HG03139 (cell line): ENCODE results near the gene ALAS1.

ENCODE experiments used
- ATAC-seq: cut with Tn5 transposase; IDR thresholded peaks from one replicate; pipeline ENCODE4 v1.9.1; 2021; ENCODE audit not compliant: unreplicated experiment

Gene ALAS1

DNA sequence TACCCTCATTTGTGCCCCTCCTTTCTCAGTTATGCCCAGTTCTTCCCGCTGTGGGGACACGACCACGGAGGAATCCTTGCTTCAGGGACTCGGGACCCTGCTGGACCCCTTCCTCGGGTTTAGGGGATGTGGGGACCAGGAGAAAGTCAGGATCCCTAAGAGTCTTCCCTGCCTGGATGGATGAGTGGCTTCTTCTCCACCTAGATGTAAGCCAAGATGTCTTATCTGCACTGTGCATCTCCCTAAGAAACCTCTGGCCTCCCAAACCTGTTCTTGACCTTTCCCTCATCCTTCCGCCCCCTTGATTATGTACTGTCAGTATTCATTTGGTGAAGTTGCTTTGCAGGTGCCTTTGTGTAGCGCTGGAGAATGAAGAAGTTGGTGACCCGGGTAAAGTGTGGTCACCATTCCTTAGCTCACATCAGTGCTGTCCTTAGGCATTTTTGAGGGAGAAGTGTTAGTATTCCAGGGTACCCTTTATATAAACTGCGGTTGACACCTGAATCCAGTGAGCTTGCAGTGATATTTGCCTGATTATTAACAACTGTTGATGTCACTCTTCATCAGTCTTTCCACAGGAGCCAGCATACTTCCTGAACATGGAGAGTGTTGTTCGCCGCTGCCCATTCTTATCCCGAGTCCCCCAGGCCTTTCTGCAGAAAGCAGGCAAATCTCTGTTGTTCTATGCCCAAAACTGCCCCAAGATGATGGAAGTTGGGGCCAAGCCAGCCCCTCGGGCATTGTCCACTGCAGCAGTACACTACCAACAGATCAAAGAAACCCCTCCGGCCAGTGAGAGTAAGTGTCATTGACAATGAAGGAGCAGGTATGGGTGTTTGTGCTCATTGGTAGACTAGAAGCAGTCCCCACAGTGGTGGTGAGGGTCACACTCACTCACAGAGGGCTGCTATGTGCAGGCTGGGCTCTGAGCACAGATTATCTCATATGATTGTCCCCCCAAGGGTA, 966 bp downstream of the ALAS1 start:
- ATAC-seq = no peak

GRCh38 chr3:52200981-52201679, 3.2 kb downstream of the ALAS1 start:
- ATAC-seq = no peak

- no peak for ATAC-seq
These were observed 4.6 kb downstream of the ALAS1 start for GRCh38 chr3:52202384-52203077.

GRCh38 chr3:52203701-52204100, 5.7 kb downstream of the ALAS1 start:
- no peak for ATAC-seq

- ATAC-seq = no peak
These were observed 6.5 kb downstream of the ALAS1 start for GRCh38 chr3:52204337-52205073.

DNA sequence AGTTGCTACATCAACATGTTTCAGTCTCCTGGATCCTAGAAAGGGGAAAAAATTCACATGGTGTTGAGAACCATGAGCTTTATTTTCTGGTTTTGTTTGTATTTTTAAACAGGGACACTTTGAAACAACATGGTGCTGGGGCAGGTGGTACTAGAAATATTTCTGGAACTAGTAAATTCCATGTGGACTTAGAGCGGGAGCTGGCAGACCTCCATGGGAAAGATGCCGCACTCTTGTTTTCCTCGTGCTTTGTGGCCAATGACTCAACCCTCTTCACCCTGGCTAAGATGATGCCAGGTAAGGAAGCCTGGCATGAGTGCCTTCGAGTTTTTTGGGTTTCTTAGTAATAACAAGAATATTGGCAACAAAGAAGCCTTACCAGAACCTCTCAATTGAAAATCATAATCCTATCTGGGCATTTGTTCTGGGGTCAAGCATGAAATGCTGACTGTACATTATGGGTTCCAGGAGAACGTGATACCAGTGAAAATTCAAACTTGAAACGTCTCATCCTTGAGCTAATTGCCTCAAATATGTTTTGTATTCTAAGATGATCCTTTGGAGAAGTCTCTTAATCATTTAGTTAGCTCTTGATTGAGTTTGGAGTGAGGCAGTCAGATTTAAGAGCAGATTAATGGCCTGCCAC, 7.9 kb downstream of the ALAS1 start:
- no peak for ATAC-seq

DNA sequence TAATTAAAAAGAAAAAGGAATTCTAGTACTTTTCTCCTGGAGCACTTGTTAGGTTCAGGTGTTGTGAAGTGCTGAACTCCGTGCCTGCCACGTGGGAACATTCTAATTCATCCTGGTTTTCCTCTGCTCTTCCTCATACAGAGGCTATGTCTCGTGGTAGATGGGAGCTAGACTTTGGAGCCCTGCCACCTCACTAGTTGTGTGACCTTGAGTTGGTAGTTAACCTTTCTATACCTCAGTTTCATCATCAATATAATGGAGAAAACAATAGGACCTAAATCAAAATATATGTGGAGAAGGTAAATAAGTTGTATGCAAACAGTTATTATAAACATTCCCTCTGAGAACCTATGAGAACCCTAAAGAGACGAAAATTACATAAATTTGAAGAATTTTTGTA, 10.6 kb downstream of the ALAS1 start:
- ATAC-seq = no peak

DNA sequence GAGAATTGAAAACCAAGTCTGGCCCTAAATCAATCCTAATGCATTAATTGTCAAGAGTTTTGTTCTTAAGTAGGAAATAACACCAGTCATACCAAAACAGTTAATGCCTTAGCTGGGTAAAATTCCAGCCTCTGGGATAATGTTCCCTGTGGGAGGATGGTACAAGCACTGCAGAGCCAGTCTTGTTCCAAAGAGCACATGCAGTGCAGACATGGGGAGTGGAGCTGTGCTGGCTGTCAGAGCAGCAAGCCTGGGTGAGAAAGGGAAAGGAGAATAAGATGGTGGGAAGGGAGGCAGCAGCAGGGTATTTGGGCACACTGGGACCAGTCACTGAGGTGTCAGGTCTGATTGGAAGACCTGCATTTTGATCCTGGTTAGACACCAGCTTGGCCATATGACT, 12.1 kb downstream of the ALAS1 start:
- no peak for ATAC-seq

- ATAC-seq = no peak
These were observed 12.6 kb downstream of the ALAS1 start for GRCh38 chr3:52210550-52211046.

DNA sequence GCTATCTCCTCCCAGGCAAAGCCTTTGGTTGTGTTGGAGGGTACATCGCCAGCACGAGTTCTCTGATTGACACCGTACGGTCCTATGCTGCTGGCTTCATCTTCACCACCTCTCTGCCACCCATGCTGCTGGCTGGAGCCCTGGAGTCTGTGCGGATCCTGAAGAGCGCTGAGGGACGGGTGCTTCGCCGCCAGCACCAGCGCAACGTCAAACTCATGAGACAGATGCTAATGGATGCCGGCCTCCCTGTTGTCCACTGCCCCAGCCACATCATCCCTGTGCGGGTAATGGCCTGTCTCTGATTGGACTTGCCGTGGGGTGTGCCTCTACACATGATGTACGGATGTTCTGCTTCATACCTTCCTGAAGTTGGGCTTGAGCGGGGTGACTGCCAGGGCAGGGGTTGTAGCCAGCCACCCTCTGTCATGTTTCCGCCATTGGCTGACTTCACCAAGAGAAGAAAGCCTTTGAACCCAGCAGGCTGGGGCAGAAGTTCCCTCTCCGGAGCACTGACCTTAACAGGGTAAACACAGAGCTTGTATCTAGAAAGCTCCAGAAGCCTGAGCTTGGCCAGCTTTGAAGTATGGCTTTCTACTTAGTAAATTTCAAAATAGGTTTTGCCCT, 13.4 kb downstream of the ALAS1 start:
- no peak for ATAC-seq

DNA sequence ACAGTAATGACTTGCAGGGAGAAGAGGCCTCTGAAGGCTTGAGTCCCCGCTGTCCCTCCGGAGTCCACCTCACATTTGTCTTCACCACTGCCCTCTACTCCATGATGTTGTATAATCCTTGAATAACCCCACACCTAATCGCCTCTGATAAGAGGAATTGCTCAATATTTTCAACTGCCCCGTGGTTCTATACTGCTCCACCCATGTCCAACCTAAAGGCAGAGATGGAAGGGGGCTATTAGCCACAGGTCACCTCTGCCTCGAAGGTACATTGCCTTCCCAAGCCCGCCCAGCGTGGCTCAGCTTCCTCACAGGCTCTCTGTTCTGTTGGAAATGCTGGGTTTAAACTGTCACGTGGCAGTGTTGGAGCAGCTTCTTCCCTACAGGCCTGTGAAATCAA, 15.0 kb downstream of the ALAS1 start:
- no peak for ATAC-seq

- no peak for ATAC-seq
These were observed 15.9 kb downstream of the ALAS1 start for GRCh38 chr3:52213901-52214300.

- ATAC-seq = no peak
These were observed 17.4 kb downstream of the ALAS1 start for GRCh38 chr3:52215351-52215750.

GRCh38 chr3:52216585-52217408, 18.8 kb downstream of the ALAS1 start:
- ATAC-seq = no peak

DNA sequence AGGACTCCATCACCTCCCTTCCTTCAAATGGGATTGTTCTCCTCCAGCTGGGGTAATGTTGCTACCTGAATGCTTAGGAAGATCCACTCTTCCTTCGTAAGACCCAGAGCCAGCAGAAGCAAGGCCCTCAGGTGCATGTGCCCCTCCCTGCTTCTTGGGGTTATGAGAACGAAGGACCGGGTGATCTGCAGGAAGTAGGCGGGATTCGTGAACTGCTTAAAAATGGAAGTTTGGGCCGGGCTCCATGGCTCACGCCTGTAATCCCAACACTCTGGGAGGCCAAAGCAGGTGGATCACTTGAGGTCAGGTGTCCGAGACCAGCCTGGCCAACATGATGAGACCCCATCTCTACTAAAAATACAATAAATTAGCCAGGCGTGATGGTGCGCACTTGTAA, 19.4 kb downstream of the ALAS1 start:
- no peak for ATAC-seq

DNA sequence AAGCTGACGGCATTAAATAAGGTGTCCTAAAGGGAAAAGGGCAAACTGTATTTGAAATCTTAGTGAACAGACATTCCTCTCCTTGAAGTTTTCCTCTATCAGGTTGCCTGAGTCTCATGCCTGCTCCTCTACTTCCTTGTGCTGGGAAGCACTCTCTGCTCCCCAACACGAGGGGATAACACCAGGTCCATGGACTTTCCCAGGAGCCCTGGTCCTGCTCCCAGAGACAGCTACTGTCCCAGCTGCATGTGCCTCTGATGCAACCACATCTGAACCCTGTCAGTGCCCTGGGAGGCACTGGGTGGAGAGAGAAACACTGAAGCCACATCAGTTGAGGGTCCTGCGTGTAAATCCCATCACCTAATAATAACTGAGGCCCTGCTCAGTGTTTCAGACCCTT, 20.1 kb downstream of the ALAS1 start:
- no peak for ATAC-seq

- ATAC-seq = no peak
These were observed 20.5 kb downstream of the ALAS1 start for GRCh38 chr3:52218454-52218853.

DNA sequence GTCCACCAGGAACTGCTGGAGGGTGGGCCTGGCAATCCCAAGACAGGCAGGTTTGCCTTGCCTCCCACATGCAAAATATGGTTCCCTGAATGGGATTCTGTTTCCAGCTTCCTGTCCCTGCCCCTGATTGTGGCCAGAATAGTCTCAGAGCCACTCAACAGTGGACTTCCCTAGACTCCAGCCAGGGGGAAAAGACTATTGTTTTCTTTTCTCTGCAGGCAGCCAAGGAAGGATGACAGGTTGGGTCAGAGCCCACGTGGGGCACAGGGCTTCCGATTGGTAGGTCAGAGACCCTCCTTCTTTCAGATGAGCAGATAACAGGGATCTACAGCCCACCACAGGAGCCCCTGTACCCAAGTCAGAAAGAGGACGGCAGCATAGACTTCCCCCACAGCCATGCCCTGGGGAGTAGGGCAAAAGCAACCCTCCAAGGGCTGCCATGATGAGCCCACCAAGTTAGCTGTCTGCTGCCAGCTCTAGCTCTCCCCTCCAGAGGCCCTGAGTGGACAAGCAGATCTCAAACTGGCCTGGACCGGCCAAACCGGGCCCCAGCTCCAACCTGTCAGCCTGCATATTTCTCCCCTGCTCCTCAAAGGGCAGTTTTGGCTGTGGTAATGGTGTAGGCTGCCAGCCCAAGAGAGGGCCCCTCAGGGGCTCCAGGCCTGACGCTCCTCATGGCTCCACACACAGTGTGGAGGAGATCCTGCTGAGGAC, 21.1 kb downstream of the ALAS1 start:
- no peak for ATAC-seq
